AG04450 (cell line): ENCODE data around the gene ZNF213. TPM values are rescaled to one million over a fixed set of nuclear protein-coding genes. Genes with fewer than 3 reads are reported as not detected.
A peak's percentile ranks its signal among the peaks of the same experiment; 100 is the strongest.

Source experiments
- CTCF ChIA-PET: fragments of 300-600, 350-600 bp; formaldehyde crosslinking; extraction: SDS; loops from one replicate; lab custom pipeline; 2022; ENCODE audit warnings: antibody characterized with exemption, inconsistent platforms; lab: Charles Lee
- POLR2A ChIA-PET: fragments of 350-600 bp; formaldehyde crosslinking; extraction: SDS; loops from one replicate; lab custom pipeline; 2021; ENCODE audit warnings: antibody characterized with exemption, inconsistent platforms; lab: Yijun Ruan, JAX
- DNase-seq: peaks from one replicate; pipeline ENCODE4 v3.0.0-alpha.2; 2011; ENCODE audit warnings: low read depth, low spot score
- H3K27ac ChIP-seq: one replicate; pipeline ENCODE4 v1.5.1; 2012; ENCODE audit warnings: low read depth, low read length, control low read depth
- H3K27me3 ChIP-seq: one replicate; pipeline ENCODE4 v1.6.0; 2012; ENCODE audit warnings: low read length; ENCODE audit not compliant: control insufficient read depth, insufficient read depth
- H3K4me3 ChIP-seq: 2 replicates; pipeline ENCODE4 v1.5.1; 2011; ENCODE audit warnings: mild to moderate bottlenecking, low read depth, low read length, control low read depth
- H3K9me3 ChIP-seq: 2 replicates; pipeline ENCODE4 v1.5.1; 2012; ENCODE audit warnings: low read length; ENCODE audit not compliant: control insufficient read depth, insufficient read depth
- CTCF ChIP-seq: IDR thresholded peaks from 2 replicates; pipeline ENCODE4 v1.5.1; 2011; ENCODE audit warnings: low read depth, low read length, control low read depth, inconsistent platforms
- polyA plus RNA-seq: library from polyadenylated mRNA; depleted of rRNA; stranded (reverse); fragments of >200 nt; gene quantifications from 2 replicates; pipeline ENCODE4 v1.2.3, GENCODE V29; 2011

Gene ZNF213
- polyA plus RNA-seq, 1 experiment = 0.47 TPM

GRCh38 chr16:3092501-3092941, 42.3 kb upstream of the ZNF213 start:
- POLR2A ChIA-PET = no interaction called here
- H3K4me3 ChIP-seq = no peak overlapping the region
- DNase-seq = no peak
- TF ChIP-seq CTCF = no peak
- CTCF ChIA-PET = interaction anchor here (0.6 kb wide), 1 partner anchor 9 kb away, joined by 5 read pairs; no protein-coding TSS in a partner anchor
- peaks cover 31% of the 10 kb centered on the region for H3K27me3 ChIP-seq
- no peak overlapping the region for H3K27ac ChIP-seq
- H3K9me3 ChIP-seq = no peaks in the 10 kb centered on the region; the same call in 1 of the 2 replicates

- Histone ChIP-seq H3K9me3 (no peaks in the 10 kb centered on the region; the same call in 1 of the 2 replicates), H3K27ac (no peak overlapping the region), H3K4me3 (no peak overlapping the region), H3K27me3 (peaks cover 44% of the 10 kb centered on the region)
- no peak for DNase-seq
- TF ChIP-seq CTCF = peak; percentile 50
- POLR2A ChIA-PET = interaction anchor here (0.7 kb wide), 1 partner anchor 1630 kb away, joined by 3 read pairs; no protein-coding TSS in a partner anchor
- CTCF ChIA-PET = no interaction called here
These were observed 40.4 kb upstream of the ZNF213 start for GRCh38 chr16:3094289-3095027.

- POLR2A ChIA-PET = no interaction called here
- Histone ChIP-seq H3K27me3 (peaks cover 46% of the 10 kb centered on the region), H3K4me3 (no peak overlapping the region), H3K9me3 (no peaks in the 10 kb centered on the region; the same call in 1 of the 2 replicates), H3K27ac (no peak overlapping the region)
- DNase-seq = no peak
- TF ChIP-seq CTCF = no peak
- CTCF ChIA-PET = interaction anchor here (0.7 to 2.4 kb wide), 2 partner anchors 32 to 64 kb away, joined by 3 to 8 read pairs; no protein-coding TSS in a partner anchor
These were observed 39.0 kb upstream of the ZNF213 start for GRCh38 chr16:3095869-3096268.

GRCh38 chr16:3096362-3096761, 38.5 kb upstream of the ZNF213 start:
- DNase-seq = no peak
- peaks cover 45% of the 10 kb centered on the region for H3K27me3 ChIP-seq
- H3K27ac ChIP-seq = no peak overlapping the region
- TF ChIP-seq CTCF = no peak
- no peaks in the 10 kb centered on the region; the same call in 1 of the 2 replicates for H3K9me3 ChIP-seq
- CTCF ChIA-PET = interaction anchor here (0.6 to 2.4 kb wide), 2 partner anchors 63 to 65 kb away, joined by 3 to 8 read pairs; no protein-coding TSS in a partner anchor
- no peak overlapping the region for H3K4me3 ChIP-seq
- POLR2A ChIA-PET = no interaction called here

- H3K9me3 ChIP-seq = no peaks in the 10 kb centered on the region; the same call in 1 of the 2 replicates
- H3K27me3 ChIP-seq = peaks cover 36% of the 10 kb centered on the region
- TF ChIP-seq CTCF = no peak
- no peak overlapping the region for H3K4me3 ChIP-seq
- POLR2A ChIA-PET = no interaction called here
- DNase-seq = no peak
- CTCF ChIA-PET = interaction anchor here (0.6 to 2.4 kb wide), 3 partner anchors 62 to 87 kb away, joined by 3 to 8 read pairs (median 5); no protein-coding TSS in a partner anchor
- no peak overlapping the region for H3K27ac ChIP-seq
These were observed 37.6 kb upstream of the ZNF213 start for GRCh38 chr16:3097266-3097665.
